H9 (cell line): ENCODE data around the gene PRH1. TPM values are rescaled to one million over a fixed set of nuclear protein-coding genes. Genes with fewer than 3 reads are reported as not detected.

ENCODE experiments used
- DNase-seq: peaks from one replicate; pipeline ENCODE4 v3.0.0-alpha.2; 2017
- H2AFZ ChIP-seq: one replicate; pipeline ENCODE4 v1.6.1; 2013; ENCODE audit warnings: mild to moderate bottlenecking, low read length, control low read depth, moderate library complexity
- H2AK5ac ChIP-seq: 2 replicates; pipeline ENCODE4 v1.6.1; 2013; ENCODE audit warnings: low read length, control low read depth, mixed read lengths; ENCODE audit not compliant: insufficient read length
- H2BK120ac ChIP-seq: one replicate; pipeline ENCODE4 v1.6.1; 2013; ENCODE audit warnings: low read depth, mild to moderate bottlenecking, low read length, control low read depth, inconsistent platforms; ENCODE audit not compliant: poor library complexity, severe bottlenecking
- H2BK12ac ChIP-seq: 2 replicates; pipeline ENCODE4 v1.6.1; 2013; ENCODE audit warnings: low read length, control low read depth, mixed read lengths, low read depth; ENCODE audit not compliant: insufficient read length
- H2BK15ac ChIP-seq: 2 replicates; pipeline ENCODE4 v1.6.1; 2013; ENCODE audit warnings: low read depth, low read length, control low read depth
- H2BK20ac ChIP-seq: one replicate; pipeline ENCODE4 v1.6.1; 2013; ENCODE audit warnings: low read depth, mild to moderate bottlenecking, low read length, control low read depth, inconsistent platforms; ENCODE audit not compliant: poor library complexity, severe bottlenecking
- H2BK5ac ChIP-seq: 2 replicates; pipeline ENCODE4 v1.6.1; 2013; ENCODE audit warnings: low read length, control low read depth, mixed read lengths; ENCODE audit not compliant: insufficient read length
- H3K14ac ChIP-seq: 2 replicates; pipeline ENCODE4 v1.6.1; 2013; ENCODE audit warnings: low read length, control low read depth; ENCODE audit not compliant: insufficient read depth
- H3K18ac ChIP-seq: 2 replicates; pipeline ENCODE4 v1.6.1; 2013; ENCODE audit warnings: low read depth, mild to moderate bottlenecking, mixed read lengths, low read length, control low read depth; ENCODE audit not compliant: insufficient read length
- H3K23ac ChIP-seq: 2 replicates; pipeline ENCODE4 v1.6.1; 2013; ENCODE audit warnings: low read length, control low read depth, mixed read lengths, low read depth; ENCODE audit not compliant: insufficient read length
- H3K23me2 ChIP-seq: 2 replicates; pipeline ENCODE4 v1.6.1; 2013; ENCODE audit warnings: low read depth, mild to moderate bottlenecking, mixed read lengths, low read length, control low read depth; ENCODE audit not compliant: insufficient read length, poor library complexity, severe bottlenecking
- H3K27ac ChIP-seq: 2 replicates; pipeline ENCODE4 v1.5.1; 2013; ENCODE audit warnings: low read length, control low read depth, mixed read lengths, low read depth; ENCODE audit not compliant: insufficient read length
- H3K27me3 ChIP-seq: 2 replicates; pipeline ENCODE4 v1.6.1; 2013; ENCODE audit warnings: low read length, control low read depth, inconsistent platforms; ENCODE audit not compliant: insufficient read depth
- H3K4ac ChIP-seq: 2 replicates; pipeline ENCODE4 v1.6.1; 2013; ENCODE audit warnings: low read depth, mild to moderate bottlenecking, control low read depth, inconsistent platforms, low read length, moderate library complexity
- H3K4me1 ChIP-seq: 2 replicates; pipeline ENCODE4 v1.6.1; 2013; ENCODE audit warnings: low read length, control low read depth, inconsistent platforms; ENCODE audit not compliant: insufficient read depth
- H3K4me2 ChIP-seq: 2 replicates; pipeline ENCODE4 v1.6.1; 2013; ENCODE audit warnings: low read length, control low read depth, mixed read lengths; ENCODE audit not compliant: insufficient read length, insufficient read depth
- H3K56ac ChIP-seq: 2 replicates; pipeline ENCODE4 v1.6.1; 2013; ENCODE audit warnings: low read depth, mild to moderate bottlenecking, mixed read lengths, low read length, control low read depth; ENCODE audit not compliant: insufficient read length
- H3K79me1 ChIP-seq: 2 replicates; pipeline ENCODE4 v1.6.1; 2013; ENCODE audit warnings: low read depth, mild to moderate bottlenecking, moderate library complexity, low read length, control low read depth, inconsistent platforms; ENCODE audit not compliant: insufficient read depth, poor library complexity, severe bottlenecking
- H3K79me2 ChIP-seq: 2 replicates; pipeline ENCODE4 v1.6.1; 2013; ENCODE audit warnings: low read length, control low read depth, inconsistent platforms; ENCODE audit not compliant: insufficient read depth
- H3K9ac ChIP-seq: 2 replicates; pipeline ENCODE4 v1.6.1; 2013; ENCODE audit warnings: low read length, control low read depth, mixed read lengths; ENCODE audit not compliant: insufficient read length; ENCODE audit errors: extremely low read depth
- H3K9me3 ChIP-seq: one replicate; pipeline ENCODE4 v1.6.1; 2013; ENCODE audit warnings: low read depth, low read length, inconsistent platforms; ENCODE audit not compliant: control insufficient read depth
- H3T11ph ChIP-seq: one replicate; pipeline ENCODE4 v1.6.1; 2013; ENCODE audit warnings: mild to moderate bottlenecking, low read length, control low read depth, inconsistent platforms
- H4K20me1 ChIP-seq: one replicate; pipeline ENCODE4 v1.6.1; 2013; ENCODE audit not compliant: control insufficient read depth, insufficient read length, insufficient read depth
- H4K5ac ChIP-seq: 2 replicates; pipeline ENCODE4 v1.6.1; 2013; ENCODE audit warnings: low read depth, mild to moderate bottlenecking, mixed read lengths, low read length, control low read depth; ENCODE audit not compliant: insufficient read length
- H4K8ac ChIP-seq: replicated peaks from 2 replicates; pipeline ENCODE4 v1.6.1; 2013; ENCODE audit warnings: low read length, control low read depth, mixed read lengths, low read depth; ENCODE audit not compliant: insufficient read length
- H4K91ac ChIP-seq: 2 replicates; pipeline ENCODE4 v1.6.1; 2013; ENCODE audit warnings: low read depth, mild to moderate bottlenecking, moderate library complexity, mixed read lengths, low read length, control low read depth; ENCODE audit not compliant: insufficient read length
- H3K27ac Mint-ChIP-seq, 3 experiments: 2 replicates in 2 of 3; 3 replicates in 1 of 3; pipeline ENCODE4 v1.8.0; 2020 to 2021; ENCODE audit warnings: mixed read lengths in 3 of 3, mild to moderate bottlenecking in 1 of 3, moderate library complexity in 1 of 3
- H3K27me3 Mint-ChIP-seq: 2 replicates; pipeline ENCODE4 v1.8.0; 2021; ENCODE audit warnings: low read depth, mild to moderate bottlenecking, moderate library complexity, mixed read lengths
- H3K36me3 Mint-ChIP-seq, 3 experiments: 2 replicates in 2 of 3; 3 replicates in 1 of 3; pipeline ENCODE4 v1.8.0; 2020 to 2021; ENCODE audit warnings: low read depth in 3 of 3, mixed read lengths in 3 of 3; ENCODE audit not compliant: insufficient read depth in 1 of 3
- H3K4me1 Mint-ChIP-seq, 2 experiments: 2 replicates each; pipeline ENCODE4 v1.8.0; 2020; ENCODE audit warnings: mixed read lengths in 2 of 2
- H3K4me3 Mint-ChIP-seq, 2 experiments: 2 replicates in 1 of 2; 3 replicates in 1 of 2; pipeline ENCODE4 v1.8.0; 2020 to 2021; ENCODE audit warnings: mild to moderate bottlenecking in 2 of 2, mixed read lengths in 2 of 2, moderate library complexity in 1 of 2
- H3K9me3 Mint-ChIP-seq, 2 experiments: 2 replicates in 1 of 2; 3 replicates in 1 of 2; pipeline ENCODE4 v1.8.0; 2020; ENCODE audit warnings: mild to moderate bottlenecking in 2 of 2, mixed read lengths in 2 of 2, moderate library complexity in 1 of 2
- WGBS: extraction: QIAGEN DNeasy Blood & Tissue Kit; methylation state at CpG from one replicate; pipeline ENCODE4 v1.1.7; 2013; ENCODE audit warnings: missing lambda C conversion rate, low lambda C conversion rate, mixed read lengths; ENCODE audit not compliant: insufficient read length; ENCODE audit errors: extremely low coverage; 5-methylcytosine and 5-hydroxymethylcytosine counted together
- long read RNA-seq: library from polyadenylated mRNA; unstranded; transcript quantifications from one replicate; pipeline ENCODE4 v2.0.0, GENCODE V29; 2020
- total RNA-seq: library from RNA; stranded (reverse); gene quantifications from 2 replicates; pipeline ENCODE4 v1.2.1, GENCODE V29; 2021
- TF ChIP-seq, protein P1 (sequence below): fragments of 200-600 bp; sonication (generic); conservative IDR thresholded peaks from 3 replicates; pipeline ENCODE4 v1.8.0; 2021; ENCODE audit warnings: antibody characterized with exemption, mild to moderate bottlenecking

PRH1 gene
- 14.9 and 15.8 TPM in 2 replicates for total RNA-seq
- long read RNA-seq, partial matches to known transcripts, result 3 of 3 reads
- long read RNA-seq, other reads (novel, unspliced or antisense), result 0 of 3 reads

- Histone ChIP-seq H4K5ac (no peak within 1 kb of the TSS), H2AK5ac (no peak within 1 kb of the TSS), H3K14ac (no peak within 1 kb of the TSS), H3K4ac (no peak within 1 kb of the TSS), H3K4me2 (no peak within 1 kb of the TSS), H2BK5ac (no peak within 1 kb of the TSS), H3K18ac (no peak within 1 kb of the TSS), H2AFZ (no peak within 1 kb of the TSS), H3K79me2 (no peaks in the 10 kb centered on the region), H2BK20ac (no peak within 1 kb of the TSS), H3K9ac (no peak within 1 kb of the TSS), H3K4me1 (no peaks in the 10 kb centered on the region), H3K79me1 (no peaks in the 10 kb centered on the region), H3T11ph (no peak within 1 kb of the TSS), H3K27ac (no peak within 1 kb of the TSS), H4K8ac (no peak within 1 kb of the TSS), H4K20me1 (no peaks in the 10 kb centered on the region), H2BK15ac (no peak within 1 kb of the TSS), H2BK120ac (no peak within 1 kb of the TSS), H2BK12ac (no peak within 1 kb of the TSS), H3K27me3 (no peaks in the 10 kb centered on the region), H3K56ac (no peak within 1 kb of the TSS), H3K23ac (no peak within 1 kb of the TSS), H4K91ac (no peak within 1 kb of the TSS), H3K9me3 (no peaks in the 10 kb centered on the region), H3K23me2 (no peaks in the 10 kb centered on the region)
- no peak for DNase-seq
- TF ChIP-seq, protein P1, sequence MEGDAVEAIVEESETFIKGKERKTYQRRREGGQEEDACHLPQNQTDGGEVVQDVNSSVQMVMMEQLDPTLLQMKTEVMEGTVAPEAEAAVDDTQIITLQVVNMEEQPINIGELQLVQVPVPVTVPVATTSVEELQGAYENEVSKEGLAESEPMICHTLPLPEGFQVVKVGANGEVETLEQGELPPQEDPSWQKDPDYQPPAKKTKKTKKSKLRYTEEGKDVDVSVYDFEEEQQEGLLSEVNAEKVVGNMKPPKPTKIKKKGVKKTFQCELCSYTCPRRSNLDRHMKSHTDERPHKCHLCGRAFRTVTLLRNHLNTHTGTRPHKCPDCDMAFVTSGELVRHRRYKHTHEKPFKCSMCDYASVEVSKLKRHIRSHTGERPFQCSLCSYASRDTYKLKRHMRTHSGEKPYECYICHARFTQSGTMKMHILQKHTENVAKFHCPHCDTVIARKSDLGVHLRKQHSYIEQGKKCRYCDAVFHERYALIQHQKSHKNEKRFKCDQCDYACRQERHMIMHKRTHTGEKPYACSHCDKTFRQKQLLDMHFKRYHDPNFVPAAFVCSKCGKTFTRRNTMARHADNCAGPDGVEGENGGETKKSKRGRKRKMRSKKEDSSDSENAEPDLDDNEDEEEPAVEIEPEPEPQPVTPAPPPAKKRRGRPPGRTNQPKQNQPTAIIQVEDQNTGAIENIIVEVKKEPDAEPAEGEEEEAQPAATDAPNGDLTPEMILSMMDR, result no peak
- H3K27me3 Mint-ChIP-seq, result no peaks in the 10 kb centered on the region
- no peak within 1 kb of the TSS for H3K27ac Mint-ChIP-seq
- H3K9me3 Mint-ChIP-seq, result no peaks in the 10 kb centered on the region
- peaks cover 0 to 6% (median 2%) of the 10 kb centered on the region in 3 experiments; a peak in 2 of 7 replicates for H3K36me3 Mint-ChIP-seq
- no CpG with 5 or more reads among the region's 6 CpGs for WGBS
- no peak within 1 kb of the TSS for H3K4me3 Mint-ChIP-seq
- peaks cover 3% of the 10 kb centered on the region in 2 experiments; a peak in 3 of 4 replicates for H3K4me1 Mint-ChIP-seq
These were observed at the start of gene PRH1 for GRCh38 chr12:10884086-10884725. Gene PRH1, minus strand, starts transcription at chr12:10884255. Its CDS starts 38 bp downstream, at chr12:10884217.
